ENCODE data around the gene EREG. TPM values are rescaled to one million over a fixed set of nuclear protein-coding genes. Genes with fewer than 3 reads are reported as not detected.
"Not testable (repeated sequence)": the region's sequence is repeated elsewhere in the genome, so short reads cannot be mapped to it uniquely, and the experiment has no call there.

The EREG gene
- total RNA-seq, 1 experiment from 2014 or later, result not detected

DNA sequence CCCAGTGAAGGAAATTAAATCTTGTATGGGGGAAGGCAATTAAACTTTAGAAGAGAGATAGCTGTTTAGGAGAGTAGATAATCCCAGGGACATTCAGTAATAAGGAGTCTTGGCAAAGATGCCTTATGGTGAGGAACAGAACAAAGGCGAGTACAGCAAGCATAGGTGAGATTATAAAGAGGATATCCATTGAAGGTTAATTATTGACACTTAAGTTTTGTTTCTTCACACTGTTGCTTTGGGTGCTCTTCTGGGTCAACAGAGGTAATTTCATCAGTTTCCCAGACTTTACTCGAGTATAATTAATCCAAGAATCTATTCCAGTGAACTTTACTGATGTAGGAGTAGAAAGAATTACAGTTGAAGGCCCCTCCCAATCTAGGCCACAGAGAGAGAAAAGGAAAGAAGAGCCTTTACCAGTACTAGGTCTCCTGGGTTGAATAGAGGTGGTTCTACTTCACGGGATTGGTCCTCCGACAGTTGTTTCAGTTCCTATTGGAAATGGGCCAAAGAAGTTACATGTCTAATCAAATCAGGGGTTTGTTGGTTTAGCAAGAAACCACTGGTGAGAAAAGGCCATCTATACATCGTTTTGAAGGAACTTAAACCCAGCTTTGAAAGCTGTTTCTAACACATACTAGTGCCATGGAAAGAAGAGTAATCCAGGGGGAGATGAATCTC, 29.5 kb upstream of the EREG start:
- no peak for DNase-seq (ENCODE audit: low read depth, low spot score)
- in situ Hi-C loops (cut with HindIII; ENCODE audit: low pct_unique_long_range_greater_than_20kb, low sequenced_read_pairs), result no loop called here

DNA sequence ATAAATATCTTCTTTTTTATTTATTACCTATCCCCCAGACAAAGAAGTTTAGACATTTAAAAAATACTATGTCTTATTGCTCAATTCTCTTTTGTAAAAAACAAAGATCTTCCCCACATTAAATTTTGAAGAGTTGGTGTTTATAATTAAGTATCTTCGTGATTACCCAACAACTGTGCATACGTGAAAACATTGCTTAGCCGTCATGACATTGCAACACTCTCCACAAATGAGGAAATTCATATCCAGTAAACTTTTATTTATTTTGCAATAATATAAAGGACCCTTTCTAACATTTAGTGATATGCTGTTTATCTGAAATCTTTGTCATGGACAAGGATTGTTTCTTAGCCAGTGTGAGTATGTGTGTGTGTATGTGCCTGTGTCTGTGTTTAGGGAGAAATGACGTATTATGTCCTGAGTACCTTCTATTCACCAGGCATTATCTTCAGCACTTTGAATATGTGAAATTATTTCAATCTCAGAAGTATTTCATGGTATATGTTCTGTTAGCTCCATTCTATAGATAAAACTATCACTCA, 26.1 kb upstream of the EREG start:
- no peak for DNase-seq (ENCODE audit: low read depth, low spot score)
- in situ Hi-C loops (cut with HindIII; ENCODE audit: low pct_unique_long_range_greater_than_20kb, low sequenced_read_pairs), result no loop called here

DNA sequence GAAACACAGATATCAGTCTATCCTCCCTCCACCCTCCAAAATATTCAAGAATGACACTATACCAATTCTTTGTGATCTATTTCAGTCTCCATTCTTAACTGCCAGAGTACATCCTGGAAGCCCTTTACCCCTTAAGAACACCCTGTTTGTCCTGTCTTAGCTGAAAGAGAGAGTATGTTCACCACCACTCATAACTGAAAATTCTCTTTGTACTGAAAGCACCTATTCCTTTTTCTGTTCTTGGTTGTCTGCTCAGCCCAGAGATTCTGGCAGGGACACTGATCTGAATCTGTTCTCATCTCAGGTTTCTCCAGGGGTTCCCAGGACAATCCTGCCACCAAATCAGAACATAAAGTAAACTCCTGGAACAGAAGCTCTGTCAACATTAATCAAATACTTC, 25.4 kb upstream of the EREG start:
- no peak for DNase-seq (ENCODE audit: low read depth, low spot score)
- in situ Hi-C loops (cut with HindIII; ENCODE audit: low pct_unique_long_range_greater_than_20kb, low sequenced_read_pairs), result no loop called here

DNA sequence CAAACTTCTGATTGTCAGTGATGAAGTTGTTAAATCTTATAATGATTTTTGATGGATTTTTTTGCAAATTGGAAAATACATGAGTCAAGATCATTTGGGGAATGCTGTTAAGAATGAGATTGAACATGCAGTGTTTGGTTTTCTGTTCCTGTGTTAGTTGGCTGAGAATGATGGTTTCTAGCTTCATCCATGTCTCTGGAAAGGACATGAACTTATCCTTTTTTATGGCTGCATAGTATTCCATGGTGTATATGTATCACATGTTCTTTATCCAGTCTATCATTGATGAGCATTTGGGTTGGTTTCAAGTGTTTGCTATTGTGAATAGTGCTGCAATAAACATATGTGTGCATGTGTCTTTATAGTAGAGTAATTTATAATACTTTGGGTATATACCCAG, 24.5 kb upstream of the EREG start:
- DNase-seq (ENCODE audit: low read depth, low spot score); in situ Hi-C loops (cut with HindIII; ENCODE audit: low pct_unique_long_range_greater_than_20kb, low sequenced_read_pairs): not testable (repeated sequence)

DNA sequence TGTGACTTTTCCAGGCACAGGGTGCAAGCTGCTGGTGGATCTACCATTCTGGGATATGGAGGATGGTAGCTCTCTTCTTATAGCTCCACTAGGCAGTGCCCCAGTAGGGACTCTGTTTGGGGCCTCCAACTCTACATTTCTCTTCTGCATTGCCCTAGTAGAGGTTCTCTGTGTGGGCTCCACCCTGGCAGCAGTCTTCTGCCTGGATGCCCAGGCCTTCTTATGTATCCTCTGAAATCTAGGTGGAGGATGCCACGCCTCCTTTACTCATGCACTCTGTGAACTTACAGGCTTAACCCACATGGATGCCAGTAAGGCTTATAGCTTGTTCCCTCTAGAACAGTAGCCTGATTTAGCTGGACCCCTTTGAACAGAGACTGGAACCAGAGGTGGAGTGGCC, 20.9 kb upstream of the EREG start:
- in situ Hi-C loops (cut with HindIII; ENCODE audit: low pct_unique_long_range_greater_than_20kb, low sequenced_read_pairs), result no loop called here
- no peak for DNase-seq (ENCODE audit: low read depth, low spot score)

DNA sequence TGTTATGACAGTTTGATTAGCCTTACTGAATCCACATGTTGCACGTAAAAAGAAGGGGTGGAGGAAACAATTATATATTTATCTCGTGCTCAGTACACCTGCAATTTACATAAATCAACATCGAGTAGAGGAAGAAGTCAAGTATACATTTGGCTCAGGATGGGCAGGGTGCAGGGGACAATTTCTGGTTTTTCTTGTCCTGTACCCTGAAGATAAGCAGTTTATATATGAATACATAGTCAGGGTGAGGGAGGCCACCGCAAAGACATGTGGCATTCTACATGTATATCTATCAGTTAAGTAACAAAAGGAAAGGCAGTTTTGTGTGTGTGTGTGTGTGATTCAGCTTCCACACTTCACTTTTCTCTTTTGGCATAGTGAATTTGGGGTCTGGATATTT, 11.1 kb upstream of the EREG start:
- no peak for DNase-seq (ENCODE audit: low read depth, low spot score)
- in situ Hi-C loops (cut with HindIII; ENCODE audit: low pct_unique_long_range_greater_than_20kb, low sequenced_read_pairs), result no loop called here

DNA sequence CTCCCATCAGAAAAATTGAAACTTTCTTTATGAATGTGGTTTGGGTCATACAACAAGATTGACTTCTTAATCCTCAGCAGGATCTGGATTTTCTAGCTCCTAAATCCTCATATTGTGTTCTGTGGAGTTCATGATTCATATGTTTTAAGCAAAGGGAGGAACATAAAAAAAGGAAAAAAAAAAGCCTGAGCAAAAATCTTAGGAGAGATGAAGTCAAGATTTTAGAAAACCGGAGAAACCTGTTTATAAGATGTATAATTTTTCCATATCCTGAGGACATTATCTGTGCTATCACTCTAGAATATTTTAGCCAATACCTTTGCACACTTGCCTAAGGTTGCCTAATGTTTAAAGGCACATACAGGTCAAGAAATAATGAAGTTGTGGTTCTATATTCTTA, 7.0 kb upstream of the EREG start:
- no peak for DNase-seq (ENCODE audit: low read depth, low spot score)
- in situ Hi-C loops (cut with HindIII; ENCODE audit: low pct_unique_long_range_greater_than_20kb, low sequenced_read_pairs), result no loop called here

DNA sequence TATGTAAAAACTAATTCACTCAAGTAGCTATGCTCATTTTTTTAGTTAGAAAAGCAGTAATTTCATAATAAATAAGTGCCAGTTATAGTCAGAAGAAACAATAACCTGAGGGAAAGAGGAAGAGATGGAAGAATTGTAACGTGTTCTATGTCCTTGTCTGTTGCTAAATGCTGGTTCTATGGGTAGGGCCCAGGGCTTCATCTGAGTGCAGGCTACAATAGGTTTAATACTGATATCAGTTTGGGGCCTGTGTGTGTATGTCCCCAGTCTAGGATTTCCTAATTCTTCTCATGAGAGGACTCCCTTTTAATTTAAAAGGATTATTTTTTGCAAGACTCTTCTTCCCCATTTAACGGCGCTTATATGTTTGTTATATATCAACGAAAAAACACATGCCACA, 3.3 kb upstream of the EREG start:
- in situ Hi-C loops (cut with HindIII; ENCODE audit: low pct_unique_long_range_greater_than_20kb, low sequenced_read_pairs), result no loop called here

DNA sequence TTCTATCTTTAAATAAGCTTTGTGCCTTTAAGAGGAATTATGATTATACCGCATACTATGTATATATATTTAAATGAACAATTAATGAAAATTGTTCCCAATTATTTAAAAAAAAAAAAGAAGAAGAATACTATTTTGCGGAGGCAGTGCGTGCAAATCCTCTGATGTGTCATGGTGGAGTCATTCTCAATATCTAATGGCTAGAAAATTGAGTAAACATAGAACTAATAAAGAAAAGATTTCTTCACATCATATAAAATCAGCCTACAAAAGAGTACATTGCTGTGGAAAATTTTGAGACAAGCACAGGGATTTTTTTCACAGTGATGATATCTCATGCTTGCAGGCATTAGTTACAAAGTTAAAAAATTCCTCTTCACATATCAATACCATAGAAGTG, 2.6 kb upstream of the EREG start:
- in situ Hi-C loops (cut with HindIII; ENCODE audit: low pct_unique_long_range_greater_than_20kb, low sequenced_read_pairs), result no loop called here
- DNase-seq (ENCODE audit: low read depth, low spot score), result no peak

More for the DNA sequence above, 3.3 kb upstream of the EREG start:
- DNase-seq (ENCODE audit: low read depth, low spot score), result no peak

DNA sequence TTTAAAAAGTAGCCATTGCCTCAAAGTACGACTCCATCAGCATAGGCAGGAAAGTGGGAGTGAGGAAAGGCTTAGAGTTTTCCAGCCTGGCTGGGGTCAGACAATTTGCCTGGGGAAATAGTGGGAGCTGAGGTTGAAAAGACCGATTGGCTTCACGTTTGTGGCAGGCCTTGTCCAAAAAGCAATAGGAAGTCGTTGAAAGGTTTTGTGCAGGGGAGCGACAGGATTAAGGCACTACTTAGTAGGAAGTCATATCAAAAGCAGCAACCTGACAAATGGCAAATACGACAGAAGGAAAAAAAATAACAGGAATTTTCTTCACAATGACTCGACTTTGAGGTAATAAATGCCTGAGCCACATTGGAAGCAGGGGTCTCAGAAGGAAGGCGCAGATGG, 691 bp upstream of the EREG start:
- DNase-seq (ENCODE audit: low read depth, low spot score), result no peak
- in situ Hi-C loops (cut with HindIII; ENCODE audit: low pct_unique_long_range_greater_than_20kb, low sequenced_read_pairs), result no loop called here

DNA sequence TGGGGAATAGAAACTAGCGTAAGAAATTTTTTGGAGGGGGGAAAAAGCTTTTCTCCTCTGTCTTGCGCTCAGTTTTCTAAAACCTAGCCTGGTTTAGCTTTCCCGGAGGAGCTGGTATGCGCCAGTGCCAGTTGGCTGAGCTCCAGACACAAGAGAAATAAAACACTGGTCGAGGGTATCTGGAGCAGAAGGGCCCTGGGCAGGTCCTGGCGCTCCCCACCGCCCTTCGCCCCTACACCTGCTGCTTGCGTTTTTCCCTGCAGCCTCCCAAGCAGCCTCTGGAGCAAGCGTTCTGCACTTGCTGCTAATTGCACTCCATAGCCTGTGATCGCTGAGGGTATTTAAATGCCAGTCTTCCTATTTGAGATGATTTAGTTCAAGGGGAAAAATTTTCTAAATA, 816 bp downstream of the EREG start:
- DNase-seq (ENCODE audit: low read depth, low spot score), result no peak
- in situ Hi-C loops (cut with HindIII; ENCODE audit: low pct_unique_long_range_greater_than_20kb, low sequenced_read_pairs), result no loop called here

DNA sequence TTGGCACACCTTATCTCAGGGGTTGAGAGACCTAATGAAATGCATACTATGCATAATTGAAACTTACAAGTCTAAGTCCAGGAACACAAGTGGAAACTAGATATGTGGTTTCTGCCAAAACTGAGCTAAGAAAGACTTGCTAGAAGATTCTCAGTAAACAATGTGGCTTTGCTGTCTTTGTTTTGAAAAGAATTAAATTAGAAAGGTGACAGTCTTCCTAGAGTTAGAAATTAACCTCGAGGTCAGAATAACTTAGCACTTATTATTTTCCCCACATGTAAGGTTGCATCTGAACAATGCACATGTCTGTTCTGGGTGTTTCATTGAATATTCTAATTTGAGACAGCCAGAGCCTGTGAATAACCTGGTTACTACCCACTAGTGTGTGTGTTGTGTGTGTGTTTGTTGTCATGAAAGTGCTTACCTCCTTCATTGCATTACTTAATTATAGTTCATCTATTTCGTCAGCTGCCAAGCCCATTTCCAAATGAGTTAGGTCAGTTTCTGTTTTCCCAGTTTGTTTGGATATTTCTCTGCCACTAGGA, 1.5 kb downstream of the EREG start:
- no peak for DNase-seq (ENCODE audit: low read depth, low spot score)
- in situ Hi-C loops (cut with HindIII; ENCODE audit: low pct_unique_long_range_greater_than_20kb, low sequenced_read_pairs), result no loop called here

DNA sequence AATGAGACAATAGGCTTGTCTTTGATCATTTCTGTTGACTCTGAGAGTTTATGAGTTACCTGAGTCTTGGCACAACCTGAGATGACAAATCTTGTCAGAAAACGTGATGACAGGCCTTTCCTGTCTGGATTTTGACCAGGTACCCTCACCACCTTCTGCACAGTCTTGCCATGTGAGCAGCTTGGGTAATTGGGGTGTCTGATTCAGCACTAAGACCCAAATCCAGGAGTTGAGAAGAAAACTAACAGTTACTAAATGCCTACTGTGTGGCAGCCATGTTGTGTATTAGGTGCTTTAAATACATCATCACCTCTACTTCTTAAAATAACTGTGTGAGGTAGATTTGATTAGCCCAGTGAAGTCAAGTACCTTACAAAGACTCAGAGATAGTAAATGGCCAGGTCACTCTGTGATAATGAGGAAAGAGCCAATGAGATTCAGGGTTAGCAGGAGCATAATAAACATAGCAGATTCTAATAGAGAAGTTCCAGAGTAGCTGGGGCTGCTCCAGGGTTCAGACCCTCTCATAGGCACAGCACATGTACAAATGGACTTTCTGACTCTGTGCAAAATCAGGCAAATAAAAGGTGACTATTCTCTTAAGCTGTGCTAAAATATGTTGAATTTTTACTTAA, 2.8 kb downstream of the EREG start:
- in situ Hi-C loops (cut with HindIII; ENCODE audit: low pct_unique_long_range_greater_than_20kb, low sequenced_read_pairs), result no loop called here
- no peak for DNase-seq (ENCODE audit: low read depth, low spot score)

DNA sequence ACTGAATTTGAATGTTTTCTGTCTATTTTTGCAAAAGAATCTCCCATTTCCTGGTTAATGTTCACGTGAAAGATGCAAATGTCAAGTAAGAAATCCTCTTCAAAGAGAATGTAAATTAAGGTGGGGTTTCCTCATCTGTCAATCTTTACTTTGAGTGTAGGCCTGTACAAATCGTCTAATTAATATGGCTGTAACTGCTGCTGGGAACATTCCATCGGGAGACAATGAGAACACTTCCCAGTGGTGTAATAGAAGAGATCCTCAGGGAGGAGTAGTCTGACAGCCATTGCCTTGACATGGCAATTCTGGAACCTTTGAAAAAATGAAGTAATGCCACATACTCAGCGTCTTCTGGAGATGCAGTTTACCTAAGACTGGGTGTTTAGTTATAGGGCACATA, 3.7 kb downstream of the EREG start:
- no peak for DNase-seq (ENCODE audit: low read depth, low spot score)
- in situ Hi-C loops (cut with HindIII; ENCODE audit: low pct_unique_long_range_greater_than_20kb, low sequenced_read_pairs), result no loop called here

DNA sequence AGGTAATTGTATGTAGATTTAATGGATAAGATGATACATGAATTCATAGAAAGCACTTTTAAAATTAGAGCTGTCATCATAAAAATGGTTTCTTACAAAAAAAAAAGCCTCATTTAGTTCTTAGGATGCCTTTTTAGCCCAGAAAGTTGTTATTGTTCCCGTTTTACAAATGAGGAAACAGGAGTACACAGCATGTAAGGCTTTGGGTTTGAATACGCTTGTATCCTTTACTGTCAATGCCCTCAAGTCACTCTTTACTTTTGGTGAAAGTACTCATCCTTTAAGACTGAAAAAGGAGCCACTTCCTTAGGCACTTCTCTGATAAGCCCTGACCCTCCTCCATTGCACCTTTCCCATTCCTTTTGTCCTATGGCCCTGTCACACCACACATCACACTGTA, 4.9 kb downstream of the EREG start:
- DNase-seq (ENCODE audit: low read depth, low spot score), result no peak
- in situ Hi-C loops (cut with HindIII; ENCODE audit: low pct_unique_long_range_greater_than_20kb, low sequenced_read_pairs), result no loop called here

DNA sequence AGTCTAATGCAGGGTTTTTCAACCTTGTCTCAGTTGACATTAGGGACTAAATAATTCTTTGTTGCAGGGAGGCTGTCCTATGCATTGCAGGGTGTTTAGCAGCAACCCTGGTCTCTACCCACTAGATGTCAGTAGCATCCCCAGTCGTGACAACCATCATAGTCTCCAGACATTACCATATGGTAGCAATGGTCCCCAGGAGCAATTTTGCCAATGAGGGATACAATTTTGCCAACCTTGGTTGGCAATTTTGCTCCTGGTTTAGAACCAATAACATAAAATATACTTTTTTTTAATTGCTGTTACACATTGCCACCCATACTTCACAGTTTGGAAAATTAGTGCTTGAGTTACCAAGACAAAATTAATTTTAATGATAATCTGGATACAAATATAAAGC, 6.0 kb downstream of the EREG start:
- DNase-seq (ENCODE audit: low read depth, low spot score), result peak; percentile 76
- in situ Hi-C loops (cut with HindIII; ENCODE audit: low pct_unique_long_range_greater_than_20kb, low sequenced_read_pairs), result no loop called here

DNA sequence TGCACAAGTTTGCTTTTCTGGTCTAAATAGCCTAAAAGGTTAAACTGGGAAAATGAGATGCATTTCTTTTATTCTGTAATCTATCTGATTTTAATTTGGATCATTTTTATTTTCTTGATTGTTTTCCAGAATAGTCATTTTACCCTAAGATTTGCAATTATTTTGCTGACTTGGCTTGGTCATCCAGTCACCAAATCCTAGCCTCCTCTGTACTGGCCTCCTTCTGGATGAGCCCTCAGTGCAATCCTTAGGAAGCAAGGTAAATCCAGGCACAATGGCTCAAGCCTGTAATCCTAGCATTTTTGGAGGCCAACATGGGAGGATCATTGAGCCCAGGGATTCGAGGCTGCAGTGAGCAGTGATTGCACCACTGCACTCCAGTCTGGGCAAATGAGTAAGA, 9.2 kb downstream of the EREG start:
- no peak for DNase-seq (ENCODE audit: low read depth, low spot score)
- in situ Hi-C loops (cut with HindIII; ENCODE audit: low pct_unique_long_range_greater_than_20kb, low sequenced_read_pairs), result no loop called here

DNA sequence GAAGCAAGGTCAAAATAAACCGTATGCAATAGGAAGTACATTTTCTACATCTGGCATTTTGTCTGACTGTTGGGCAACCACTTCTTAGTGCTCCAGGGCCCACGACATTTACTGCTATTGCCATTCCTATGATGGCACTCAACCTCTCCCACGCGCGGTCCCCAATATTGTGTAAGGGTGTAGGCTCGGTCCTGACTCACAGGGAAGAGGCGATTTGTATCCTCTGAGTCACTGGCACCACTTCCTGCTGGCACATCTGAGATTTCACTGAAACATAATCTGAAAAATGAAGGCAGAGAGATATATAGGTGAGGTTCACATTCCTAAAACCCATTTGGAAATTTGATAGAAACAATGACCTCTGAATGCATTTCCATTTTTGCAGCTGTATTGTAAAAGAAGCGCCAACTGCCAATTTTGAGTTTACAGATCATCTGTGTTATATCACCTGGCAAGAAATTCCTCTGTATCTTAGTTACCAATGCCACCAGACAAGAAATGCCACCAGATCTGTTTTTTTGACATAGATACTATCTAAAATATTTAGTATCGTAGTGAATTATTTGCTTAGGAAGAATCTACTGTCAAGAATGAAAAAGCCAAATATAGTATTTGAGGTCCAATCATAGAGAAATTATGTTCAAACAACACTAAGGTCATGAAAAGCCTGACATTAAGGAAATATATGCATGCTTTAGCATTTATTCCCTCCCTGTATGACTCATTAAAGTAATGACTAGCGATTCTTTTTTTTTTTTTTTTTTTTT, 9.8 kb downstream of the EREG start:
- in situ Hi-C loops (cut with HindIII; ENCODE audit: low pct_unique_long_range_greater_than_20kb, low sequenced_read_pairs), result no loop called here

More for the DNA sequence above, 9.8 kb downstream of the EREG start:
- no peak for DNase-seq (ENCODE audit: low read depth, low spot score)
